ENCODE data around the gene OGDH.
"Not testable (repeated sequence)": the region's sequence is repeated elsewhere in the genome, so short reads cannot be mapped to it uniquely, and the experiment has no call there.

DNA sequence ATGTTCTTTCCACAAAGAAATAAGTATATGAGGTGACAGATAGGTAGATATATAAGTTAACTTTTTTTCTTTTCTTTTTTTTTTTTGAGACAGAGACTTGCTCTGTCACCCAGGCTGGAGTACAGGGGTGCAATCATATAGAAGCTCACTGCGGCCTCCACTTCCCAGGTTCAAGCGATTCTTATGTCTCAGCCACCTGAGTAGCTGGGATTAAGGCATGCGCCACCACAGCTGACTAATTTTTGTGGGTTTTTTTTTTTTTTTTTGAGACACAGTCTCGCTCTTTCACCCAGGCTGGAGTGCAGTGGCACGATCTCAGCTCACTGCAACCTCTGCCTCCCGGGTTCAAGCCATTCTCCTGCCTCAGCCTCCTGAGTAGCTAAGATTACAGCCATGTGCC, 126.5 kb downstream of the OGDH start:
- TF ChIP-seq, protein P1, sequence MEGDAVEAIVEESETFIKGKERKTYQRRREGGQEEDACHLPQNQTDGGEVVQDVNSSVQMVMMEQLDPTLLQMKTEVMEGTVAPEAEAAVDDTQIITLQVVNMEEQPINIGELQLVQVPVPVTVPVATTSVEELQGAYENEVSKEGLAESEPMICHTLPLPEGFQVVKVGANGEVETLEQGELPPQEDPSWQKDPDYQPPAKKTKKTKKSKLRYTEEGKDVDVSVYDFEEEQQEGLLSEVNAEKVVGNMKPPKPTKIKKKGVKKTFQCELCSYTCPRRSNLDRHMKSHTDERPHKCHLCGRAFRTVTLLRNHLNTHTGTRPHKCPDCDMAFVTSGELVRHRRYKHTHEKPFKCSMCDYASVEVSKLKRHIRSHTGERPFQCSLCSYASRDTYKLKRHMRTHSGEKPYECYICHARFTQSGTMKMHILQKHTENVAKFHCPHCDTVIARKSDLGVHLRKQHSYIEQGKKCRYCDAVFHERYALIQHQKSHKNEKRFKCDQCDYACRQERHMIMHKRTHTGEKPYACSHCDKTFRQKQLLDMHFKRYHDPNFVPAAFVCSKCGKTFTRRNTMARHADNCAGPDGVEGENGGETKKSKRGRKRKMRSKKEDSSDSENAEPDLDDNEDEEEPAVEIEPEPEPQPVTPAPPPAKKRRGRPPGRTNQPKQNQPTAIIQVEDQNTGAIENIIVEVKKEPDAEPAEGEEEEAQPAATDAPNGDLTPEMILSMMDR (IDR thresholded peaks at IDR 0.05): not testable (repeated sequence)
- not testable (repeated sequence) for TF ChIP-seq POLR2A (IDR thresholded peaks at IDR 0.05)

Measured in suprapubic skin (tissue), 3 donors.